HG03060 (cell line): ENCODE results near the gene ICOSLG.
"Not testable (repeated sequence)": the region's sequence is repeated elsewhere in the genome, so short reads cannot be mapped to it uniquely, and the experiment has no call there.

Source experiments
- ATAC-seq: cut with Tn5 transposase; IDR thresholded peaks from one replicate; pipeline ENCODE4 v1.9.1; 2021; ENCODE audit warnings: low read depth, moderate number of reproducible peaks; ENCODE audit not compliant: unreplicated experiment

The ICOSLG gene

GRCh38 chr21:44228109-44228508, 12.6 kb downstream of the ICOSLG start:
- ATAC-seq: not testable (repeated sequence)

GRCh38 chr21:44227614-44228013, 13.1 kb downstream of the ICOSLG start:
- ATAC-seq: not testable (repeated sequence)

- ATAC-seq: not testable (repeated sequence)
Measured at GRCh38 chr21:44225605-44226004, 15.1 kb downstream of the ICOSLG start.

GRCh38 chr21:44223334-44223733, 17.4 kb downstream of the ICOSLG start:
- ATAC-seq: not testable (repeated sequence)

- ATAC-seq: not testable (repeated sequence)
Measured at GRCh38 chr21:44220674-44221073, 20.1 kb downstream of the ICOSLG start.

GRCh38 chr21:44218461-44218860, 22.3 kb downstream of the ICOSLG start:
- not testable (repeated sequence) for ATAC-seq

- ATAC-seq: not testable (repeated sequence)
Measured at GRCh38 chr21:44211978-44212377, 28.8 kb downstream of the ICOSLG start.

GRCh38 chr21:44211574-44211973, 29.2 kb downstream of the ICOSLG start:
- not testable (repeated sequence) for ATAC-seq

- not testable (repeated sequence) for ATAC-seq
Measured at GRCh38 chr21:44207860-44208646, 32.7 kb downstream of the ICOSLG start.

- ATAC-seq: not testable (repeated sequence)
Measured at GRCh38 chr21:44206698-44207676, 33.8 kb downstream of the ICOSLG start.

GRCh38 chr21:44206187-44206586, 34.6 kb downstream of the ICOSLG start:
- ATAC-seq: not testable (repeated sequence)

- not testable (repeated sequence) for ATAC-seq
Measured at GRCh38 chr21:44202590-44203299, 38.0 kb downstream of the ICOSLG start.

- not testable (repeated sequence) for ATAC-seq
Measured at GRCh38 chr21:44199997-44200396, 40.7 kb downstream of the ICOSLG start.

GRCh38 chr21:44199448-44199847, 41.3 kb downstream of the ICOSLG start:
- ATAC-seq: no peak

- not testable (repeated sequence) for ATAC-seq
Measured at GRCh38 chr21:44197156-44197516, 43.6 kb downstream of the ICOSLG start.

- not testable (repeated sequence) for ATAC-seq
Measured at GRCh38 chr21:44196212-44197155, 44.3 kb downstream of the ICOSLG start.

- ATAC-seq: not testable (repeated sequence)
Measured at GRCh38 chr21:44194888-44195287, 45.9 kb downstream of the ICOSLG start.

GRCh38 chr21:44194451-44194850, 46.3 kb downstream of the ICOSLG start:
- not testable (repeated sequence) for ATAC-seq

GRCh38 chr21:44193108-44193507, 47.6 kb downstream of the ICOSLG start:
- ATAC-seq: not testable (repeated sequence)
